ENCODE data around the gene PYGO1. TPM values are rescaled to one million over a fixed set of nuclear protein-coding genes. Genes with fewer than 3 reads are reported as not detected.

The PYGO1 gene
- total and polyA plus RNA-seq, 2 of the 4 experiments (the other 2 are of a cell fraction): 3.0 to 6.6 TPM

GRCh38 chr15:55507567-55507966 is 80.6 kb downstream of the PYGO1 start:
- H3K23ac ChIP-seq (ENCODE audit: low read depth, low read length): no peak overlapping the region
- no peaks in the 10 kb centered on the region for H3K9me1 ChIP-seq (ENCODE audit: insufficient read depth, low read length)
- no peak overlapping the region for H3K14ac ChIP-seq (replicated peaks; ENCODE audit: low read depth, low read length)
- ATAC-seq (ENCODE audit: low read depth) (no peak), DNase-seq (no peak)
- H2BK5ac ChIP-seq (ENCODE audit: low read depth, low read length, poor library complexity, severe bottlenecking): no peak overlapping the region
- CTCF ChIA-PET: no interaction called here
- H2BK120ac ChIP-seq (ENCODE audit: low read depth, low read length): no peak overlapping the region
- in situ Hi-C loops (cut with MboI; ENCODE audit: low sequenced_read_pairs) (no loop called here), dilution Hi-C loops (cut with HindIII; ENCODE audit: low sequenced_read_pairs, unreplicated experiment) (no loop called here), intact Hi-C loops (cut with micrococcal nuclease) (no loop called here)
- no peak overlapping the region for H3K4me2 ChIP-seq (ENCODE audit: low read depth, low read length)
- H2AFZ ChIP-seq (replicated peaks; ENCODE audit: low read length, poor library complexity): no peak overlapping the region
- no peaks in the 10 kb centered on the region for H4K20me1 ChIP-seq (ENCODE audit: insufficient read depth, low read length)
- H2BK20ac ChIP-seq (ENCODE audit: low read depth, low read length): no peak overlapping the region
- H4K5ac ChIP-seq (ENCODE audit: low read depth, low read length): no peak overlapping the region
- no peak overlapping the region for H3K4ac ChIP-seq (ENCODE audit: low read depth, low read length)
- POLR2A ChIA-PET (ENCODE audit: unreplicated experiment): no interaction called here
- no peaks in the 10 kb centered on the region for H3K36me3 ChIP-seq (ENCODE audit: control insufficient read depth, insufficient read depth, low read length)
- TF ChIP-seq BHLHE40 (IDR thresholded peaks at IDR 0.05; ENCODE audit: low read depth, low read length): no peak
- TF ChIP-seq CHD1 (IDR thresholded peaks at IDR 0.05; ENCODE audit: low read depth, low read length): no peak
- no peak for TF ChIP-seq RFX5 (IDR thresholded peaks at IDR 0.05; ENCODE audit: low read depth, low read length)
- TF ChIP-seq USF2 (IDR thresholded peaks at IDR 0.05; ENCODE audit: low read depth, low read length): no peak
- TF ChIP-seq RAD21 (IDR thresholded peaks at IDR 0.05; ENCODE audit: low read length): no peak
- no peak for TF ChIP-seq MAFK (IDR thresholded peaks at IDR 0.05; ENCODE audit: low read depth, low read length)
- TF ChIP-seq RCOR1 (IDR thresholded peaks at IDR 0.05; ENCODE audit: insufficient replicate concordance, low read length): no peak
- TF ChIP-seq MAZ (IDR thresholded peaks at IDR 0.05; ENCODE audit: borderline replicate concordance, low read depth, low read length): no peak
- no peak for TF ChIP-seq CTCF (conservative IDR thresholded peaks at IDR 0.05; ENCODE audit: low read depth, low read length)
- no peak for TF ChIP-seq FOS (IDR thresholded peaks at IDR 0.05; ENCODE audit: low read depth, low read length)
- no peak for TF ChIP-seq MXI1 (IDR thresholded peaks at IDR 0.05; ENCODE audit: borderline replicate concordance, low read depth, low read length)
- TF ChIP-seq, protein P1, sequence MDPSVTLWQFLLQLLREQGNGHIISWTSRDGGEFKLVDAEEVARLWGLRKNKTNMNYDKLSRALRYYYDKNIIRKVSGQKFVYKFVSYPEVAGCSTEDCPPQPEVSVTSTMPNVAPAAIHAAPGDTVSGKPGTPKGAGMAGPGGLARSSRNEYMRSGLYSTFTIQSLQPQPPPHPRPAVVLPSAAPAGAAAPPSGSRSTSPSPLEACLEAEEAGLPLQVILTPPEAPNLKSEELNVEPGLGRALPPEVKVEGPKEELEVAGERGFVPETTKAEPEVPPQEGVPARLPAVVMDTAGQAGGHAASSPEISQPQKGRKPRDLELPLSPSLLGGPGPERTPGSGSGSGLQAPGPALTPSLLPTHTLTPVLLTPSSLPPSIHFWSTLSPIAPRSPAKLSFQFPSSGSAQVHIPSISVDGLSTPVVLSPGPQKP (IDR thresholded peaks at IDR 0.05; ENCODE audit: borderline replicate concordance, low read depth, low read length): no peak
- no peak for TF ChIP-seq CEBPB (IDR thresholded peaks at IDR 0.05; ENCODE audit: low read depth, low read length)
- TF ChIP-seq SMC3 (IDR thresholded peaks at IDR 0.05; ENCODE audit: low read depth, low read length): no peak
- TF ChIP-seq NFE2L2 (IDR thresholded peaks at IDR 0.05; ENCODE audit: low read depth, low read length): no peak
- TF ChIP-seq POLR2A (IDR thresholded peaks at IDR 0.05; ENCODE audit: low read depth, low read length): no peak
- H3K4me1 ChIP-seq (ENCODE audit: control insufficient read depth, insufficient read depth, low read length): no peaks in the 10 kb centered on the region
- H3K27ac ChIP-seq (ENCODE audit: insufficient read depth, low read length): no peak overlapping the region
- H3K9ac ChIP-seq (ENCODE audit: low read depth, low read length): no peak overlapping the region
- no TSS peak for BruUV-seq (replicated peaks)
- no peak overlapping the region for H4K8ac ChIP-seq (ENCODE audit: low read depth in 2 of 2, low read length in 2 of 2)
- no peak overlapping the region for H2AK5ac ChIP-seq (ENCODE audit: low read depth, low read length)
- H3K27me3 ChIP-seq (ENCODE audit: control insufficient read depth, insufficient read depth, low read length): no peaks in the 10 kb centered on the region
- H4K91ac ChIP-seq (ENCODE audit: insufficient read depth, low read depth, low read length): no peak overlapping the region
- no peak overlapping the region for H3K4me3 ChIP-seq (ENCODE audit: insufficient read depth, low read depth, low read length)
- no CpG with 5 or more reads among the region's 4 CpGs for WGBS, 2 experiments (ENCODE audit: extremely low coverage in 2 of 2, insufficient read length in 1 of 2)
- H3K79me1 ChIP-seq (ENCODE audit: low read depth in 1 of 2, low read length in 2 of 2): no peaks in the 10 kb centered on the region
- no peaks in the 10 kb centered on the region for H3K9me3 ChIP-seq (ENCODE audit: control insufficient read depth, insufficient read depth, low read length)
- H3K56ac ChIP-seq (ENCODE audit: extremely low read depth, insufficient read depth, low read length): no peak overlapping the region
- H2BK15ac ChIP-seq (ENCODE audit: low read depth, low read length): no peak overlapping the region
- no peak overlapping the region for H3K18ac ChIP-seq (ENCODE audit: low read depth, low read length)
- no peak overlapping the region for H2AK9ac ChIP-seq (replicated peaks; ENCODE audit: low read depth, low read length, poor library complexity)

All from IMR-90 (cell line).